Measurements from ENCODE around the gene PERCC1.

- TF ChIP-seq CTCF (IDR thresholded peaks at IDR 0.05) (no peak), EZH2 (IDR thresholded peaks at IDR 0.05) (no peak), EZH2phosphoT487 (IDR thresholded peaks at IDR 0.05) (no peak)
Observed at GRCh38 chr16:1477033-1477432, 46.2 kb downstream of the PERCC1 start.
